Smooth muscle cell (in vitro differentiated cells): ENCODE measurements around the gene SLIT1. TPM values are rescaled to one million over a fixed set of nuclear protein-coding genes. Genes with fewer than 3 reads are reported as not detected.

Experiments used
- DNase-seq: peaks from one replicate; lab custom pipeline; 2025; ENCODE audit not compliant: unreplicated experiment; lab: John Stamatoyannopoulos, UW
- H2AFZ ChIP-seq: fragments of 200-600 bp; sonication (generic); 2 replicates; pipeline ENCODE4 v1.6.0; 2016; ENCODE audit warnings: antibody characterized with exemption, low read depth, mild to moderate bottlenecking
- H3F3A ChIP-seq: fragments of 200-600 bp; sonication (generic); 2 replicates; pipeline ENCODE4 v1.6.0; 2017; ENCODE audit warnings: antibody characterized with exemption, low read depth
- H3K27ac ChIP-seq: fragments of 200-600 bp; sonication (generic); 2 replicates; pipeline ENCODE4 v1.5.1; 2016; ENCODE audit warnings: low read depth, mild to moderate bottlenecking
- H3K27me3 ChIP-seq: fragments of 200-600 bp; sonication (generic); 2 replicates; pipeline ENCODE4 v1.6.1; 2016; ENCODE audit warnings: low read depth, mild to moderate bottlenecking
- H3K36me3 ChIP-seq: fragments of 200-600 bp; sonication (generic); 2 replicates; pipeline ENCODE4 v1.5.1; 2016; ENCODE audit warnings: low read depth
- H3K4me1 ChIP-seq: fragments of 200-600 bp; sonication (generic); 2 replicates; pipeline ENCODE4 v1.5.1; 2016; ENCODE audit warnings: low read depth
- H3K4me2 ChIP-seq: fragments of 200-600 bp; sonication (generic); 2 replicates; pipeline ENCODE4 v1.6.0; 2016; ENCODE audit warnings: mild to moderate bottlenecking
- H3K4me3 ChIP-seq: fragments of 200-600 bp; sonication (generic); 2 replicates; pipeline ENCODE4 v1.5.1; 2016; ENCODE audit warnings: mild to moderate bottlenecking
- H3K79me2 ChIP-seq: fragments of 200-600 bp; sonication (generic); 2 replicates; pipeline ENCODE4 v1.6.0; 2016; ENCODE audit warnings: low read depth, mild to moderate bottlenecking
- H3K9ac ChIP-seq: fragments of 200-600 bp; sonication (generic); 2 replicates; pipeline ENCODE4 v1.6.0; 2016; ENCODE audit warnings: low read depth
- H3K9me3 ChIP-seq: fragments of 200-600 bp; sonication (generic); replicated peaks from 2 replicates; pipeline ENCODE4 v1.5.1; 2016; ENCODE audit warnings: low read depth
- H4K20me1 ChIP-seq: fragments of 200-600 bp; sonication (generic); 2 replicates; pipeline ENCODE4 v1.6.0; 2016; ENCODE audit warnings: low read depth
- WGBS: methylation state at CpG from one replicate; pipeline ENCODE4 v1.1.7; 2016; ENCODE audit warnings: low lambda C conversion rate; 5-methylcytosine and 5-hydroxymethylcytosine counted together
- polyA plus RNA-seq: library from polyadenylated mRNA; unstranded; fragments of >200 nt; fragmentation: Nextera tagmentation; extraction: Ambion mirVana; gene quantifications from 2 replicates; pipeline ENCODE4 v1.2.1, GENCODE V29; 2016
- total RNA-seq: library from RNA; depleted of rRNA; stranded (reverse); fragments of >200 nt; gene quantifications from 2 replicates; pipeline ENCODE4 v1.2.3, GENCODE V29; 2014
- TF ChIP-seq, protein P1 (sequence below): fragments of 200-600 bp; sonication (generic); IDR thresholded peaks from 2 replicates; pipeline ENCODE4 v1.5.1; 2017; ENCODE audit warnings: borderline replicate concordance, mild to moderate bottlenecking, antibody characterized with exemption; ENCODE audit not compliant: insufficient read depth, poor library complexity, severe bottlenecking

Gene SLIT1
- total and polyA plus RNA-seq, 2 experiments from 2014 or later, result 0.15 TPM; not detected in 1

DNA sequence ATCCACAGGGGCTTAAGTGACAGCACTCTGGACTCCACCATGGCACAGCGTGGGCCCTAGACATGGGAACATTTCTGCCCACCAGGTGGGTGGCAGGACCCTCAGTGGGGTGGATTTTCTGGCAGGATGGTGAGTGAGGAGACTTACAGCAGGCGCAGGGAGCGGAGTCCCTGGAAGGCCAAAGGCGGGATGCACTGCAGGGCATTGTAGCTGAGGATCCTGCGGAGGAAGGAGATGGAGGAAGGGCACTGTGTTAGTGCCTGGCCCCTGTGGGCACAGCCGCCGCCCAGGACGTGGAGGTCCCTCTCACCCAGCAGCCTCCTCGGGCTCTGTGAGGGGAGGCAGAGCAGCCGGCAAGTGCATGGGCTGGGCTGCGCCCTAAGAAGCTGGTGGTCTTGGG, 154.3 kb downstream of the SLIT1 start:
- no peak overlapping the region for H3K27ac ChIP-seq
- H3K79me2 ChIP-seq, result no peaks in the 10 kb centered on the region
- no peaks in the 10 kb centered on the region for H3K9me3 ChIP-seq
- no peaks in the 10 kb centered on the region for H3K4me1 ChIP-seq
- TF ChIP-seq, protein P1, sequence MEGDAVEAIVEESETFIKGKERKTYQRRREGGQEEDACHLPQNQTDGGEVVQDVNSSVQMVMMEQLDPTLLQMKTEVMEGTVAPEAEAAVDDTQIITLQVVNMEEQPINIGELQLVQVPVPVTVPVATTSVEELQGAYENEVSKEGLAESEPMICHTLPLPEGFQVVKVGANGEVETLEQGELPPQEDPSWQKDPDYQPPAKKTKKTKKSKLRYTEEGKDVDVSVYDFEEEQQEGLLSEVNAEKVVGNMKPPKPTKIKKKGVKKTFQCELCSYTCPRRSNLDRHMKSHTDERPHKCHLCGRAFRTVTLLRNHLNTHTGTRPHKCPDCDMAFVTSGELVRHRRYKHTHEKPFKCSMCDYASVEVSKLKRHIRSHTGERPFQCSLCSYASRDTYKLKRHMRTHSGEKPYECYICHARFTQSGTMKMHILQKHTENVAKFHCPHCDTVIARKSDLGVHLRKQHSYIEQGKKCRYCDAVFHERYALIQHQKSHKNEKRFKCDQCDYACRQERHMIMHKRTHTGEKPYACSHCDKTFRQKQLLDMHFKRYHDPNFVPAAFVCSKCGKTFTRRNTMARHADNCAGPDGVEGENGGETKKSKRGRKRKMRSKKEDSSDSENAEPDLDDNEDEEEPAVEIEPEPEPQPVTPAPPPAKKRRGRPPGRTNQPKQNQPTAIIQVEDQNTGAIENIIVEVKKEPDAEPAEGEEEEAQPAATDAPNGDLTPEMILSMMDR, result no peak
- H3K27me3 ChIP-seq, result no peaks in the 10 kb centered on the region
- H4K20me1 ChIP-seq, result no peaks in the 10 kb centered on the region
- no peaks in the 10 kb centered on the region for H3F3A ChIP-seq
- no peaks in the 10 kb centered on the region for H3K36me3 ChIP-seq
- WGBS, result 93% methylated on average over 7 of the region's 11 CpGs
- H2AFZ ChIP-seq, result no peak overlapping the region
- H3K4me3 ChIP-seq, result no peak overlapping the region
- H3K4me2 ChIP-seq, result no peak overlapping the region
- no peak overlapping the region for H3K9ac ChIP-seq
- DNase-seq, result no peak

DNA sequence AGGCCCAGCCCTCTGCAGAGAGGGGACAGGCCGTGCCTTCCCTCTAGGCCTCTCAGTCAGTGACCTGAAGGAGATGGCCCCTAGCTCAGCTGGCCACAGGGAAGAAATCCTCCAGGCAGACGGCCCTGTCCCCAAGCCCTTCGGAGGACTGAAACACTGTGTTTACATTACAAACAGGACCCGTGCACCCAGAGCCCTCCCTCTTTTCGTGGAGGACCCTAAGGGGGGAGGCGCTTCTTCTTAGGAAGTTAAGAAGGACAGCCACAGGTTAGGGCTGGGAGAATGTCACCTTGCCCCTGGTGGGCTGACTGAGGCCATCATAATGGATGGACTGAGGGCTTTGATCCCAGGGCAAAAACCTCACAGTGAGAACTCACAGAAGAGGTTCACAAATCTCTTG, 154.9 kb downstream of the SLIT1 start:
- no peaks in the 10 kb centered on the region for H3K27me3 ChIP-seq
- H3F3A ChIP-seq, result no peaks in the 10 kb centered on the region
- no peak overlapping the region for H3K4me2 ChIP-seq
- H2AFZ ChIP-seq, result no peak overlapping the region
- no peaks in the 10 kb centered on the region for H3K9me3 ChIP-seq
- H3K27ac ChIP-seq, result no peak overlapping the region
- no peaks in the 10 kb centered on the region for H4K20me1 ChIP-seq
- DNase-seq, result no peak
- H3K4me3 ChIP-seq, result no peak overlapping the region
- H3K79me2 ChIP-seq, result no peaks in the 10 kb centered on the region
- H3K9ac ChIP-seq, result no peak overlapping the region
- H3K4me1 ChIP-seq, result no peaks in the 10 kb centered on the region
- WGBS, result 40% methylated on average over 6 of the region's 6 CpGs
- H3K36me3 ChIP-seq, result no peaks in the 10 kb centered on the region
- TF ChIP-seq, protein P1, result no peak

DNA sequence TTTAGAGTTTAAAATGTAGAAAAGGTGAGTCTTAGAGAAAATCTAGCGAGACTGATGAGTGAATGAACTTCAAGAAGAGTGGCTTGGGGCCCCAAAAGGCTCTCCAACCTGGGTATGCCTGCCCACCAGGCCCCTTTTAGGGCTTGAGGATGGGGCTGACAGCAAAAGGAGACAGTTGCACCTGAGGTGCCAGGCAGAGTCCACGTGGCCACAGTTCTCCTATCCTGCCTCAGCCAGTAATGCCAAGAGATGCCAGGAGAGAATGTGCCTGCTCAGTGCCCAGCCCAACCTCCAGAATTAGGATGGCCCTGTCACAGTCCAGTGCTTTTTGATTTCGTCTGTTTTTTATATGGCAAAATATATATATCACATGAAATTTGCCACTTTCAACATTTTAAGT, 156.5 kb downstream of the SLIT1 start:
- 70% methylated on average over 3 of the region's 3 CpGs for WGBS
- Histone ChIP-seq H3K27me3 (no peaks in the 10 kb centered on the region), H3K9me3 (no peaks in the 10 kb centered on the region), H3K4me3 (no peak overlapping the region), H3K79me2 (no peaks in the 10 kb centered on the region), H3K9ac (no peak overlapping the region), H4K20me1 (no peaks in the 10 kb centered on the region), H2AFZ (no peak overlapping the region), H3F3A (no peaks in the 10 kb centered on the region), H3K36me3 (no peaks in the 10 kb centered on the region), H3K27ac (no peak overlapping the region), H3K4me2 (no peak overlapping the region), H3K4me1 (no peaks in the 10 kb centered on the region)
- TF ChIP-seq, protein P1, result no peak
- no peak for DNase-seq

DNA sequence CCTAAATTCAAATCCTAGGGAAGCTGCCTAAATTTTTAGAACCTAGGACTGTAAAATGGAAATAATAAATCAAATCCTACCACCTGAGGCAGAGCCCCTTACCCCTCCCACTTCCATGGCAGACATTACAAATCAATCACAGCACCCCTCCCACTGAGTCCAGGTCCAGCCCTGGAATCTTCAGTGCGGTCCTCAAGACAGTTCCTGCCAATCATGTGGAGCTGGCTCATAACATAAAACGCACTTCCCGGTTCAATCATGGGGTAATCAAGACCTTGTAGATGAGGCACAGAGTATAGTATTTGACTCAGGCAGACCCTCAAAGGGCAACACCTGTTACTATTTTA, 157.0 kb downstream of the SLIT1 start:
- WGBS, result 90% methylated on average over 3 of the region's 3 CpGs
- H3K27me3 ChIP-seq, result no peaks in the 10 kb centered on the region
- no peaks in the 10 kb centered on the region for H3F3A ChIP-seq
- no peak overlapping the region for H2AFZ ChIP-seq
- H3K36me3 ChIP-seq, result no peaks in the 10 kb centered on the region
- no peak for DNase-seq
- H3K79me2 ChIP-seq, result no peaks in the 10 kb centered on the region
- no peak overlapping the region for H3K9ac ChIP-seq
- no peaks in the 10 kb centered on the region for H3K9me3 ChIP-seq
- H3K4me1 ChIP-seq, result no peaks in the 10 kb centered on the region
- H3K4me3 ChIP-seq, result no peak overlapping the region
- TF ChIP-seq, protein P1, result no peak
- no peak overlapping the region for H3K27ac ChIP-seq
- H4K20me1 ChIP-seq, result no peaks in the 10 kb centered on the region
- no peak overlapping the region for H3K4me2 ChIP-seq
